HEK293 (cell line): Measurements from ENCODE around the gene APOL5.
"Not testable (repeated sequence)": the region's sequence is repeated elsewhere in the genome, so short reads cannot be mapped to it uniquely, and the experiment has no call there.

Experiments
- CTCF ChIA-PET: fragments of 350-600 bp; formaldehyde crosslinking; extraction: SDS; loops from one replicate; lab custom pipeline; 2021; ENCODE audit warnings: antibody characterized with exemption; lab: Yijun Ruan, JAX
- POLR2A ChIA-PET: fragments of 300-600 bp; formaldehyde crosslinking; extraction: SDS; loops from one replicate; lab custom pipeline; 2020; ENCODE audit warnings: antibody characterized with exemption, inconsistent platforms; lab: Yijun Ruan, JAX
- H3K27ac ChIP-seq: fragments of 200-500 bp; sonication (Bioruptor generic); 2 replicates; pipeline ENCODE4 v1.5.1; 2014; ENCODE audit warnings: low read depth, low read length, control low read depth, inconsistent platforms; ENCODE audit errors: extremely low read depth
- H3K36me3 ChIP-seq, 2 experiments: fragments of 200-500 bp in 1 of 2; sonication (Bioruptor generic) in 1 of 2; 1 replicate in 1 of 2; 2 replicates in 1 of 2; pipeline ENCODE4 v1.5.1; 2014 to 2017; ENCODE audit warnings: inconsistent platforms in 2 of 2, low read length in 2 of 2; ENCODE audit not compliant: control insufficient read depth in 2 of 2, insufficient read depth in 1 of 2
- H3K4me1 ChIP-seq: fragments of 200-500 bp; sonication (Bioruptor generic); 2 replicates; pipeline ENCODE4 v1.5.1; 2014; ENCODE audit warnings: mild to moderate bottlenecking, low read length, inconsistent platforms; ENCODE audit not compliant: control insufficient read depth, insufficient read depth
- H3K4me3 ChIP-seq: 2 replicates; pipeline ENCODE4 v1.5.1; 2011; ENCODE audit warnings: low read depth, mild to moderate bottlenecking, control low read depth, low read length, moderate library complexity
- H3K9me3 ChIP-seq: fragments of 200-500 bp; sonication (Bioruptor generic); 2 replicates; pipeline ENCODE4 v1.5.1; 2014; ENCODE audit warnings: low read depth, low read length, inconsistent platforms; ENCODE audit not compliant: control insufficient read depth, insufficient read depth
- GLI4 ChIP-seq: fragments of 450-650 bp; formaldehyde crosslinking; IDR thresholded peaks from 2 replicates; pipeline ENCODE4 v1.5.1; 2016; ENCODE audit warnings: missing biosample characterization, missing genetic modification characterization
- SCRT2 ChIP-seq: fragments of 450-650 bp; formaldehyde crosslinking; IDR thresholded peaks from 2 replicates; pipeline ENCODE4 v1.5.1; 2016; ENCODE audit warnings: missing biosample characterization, missing genetic modification characterization
- ZFHX2 ChIP-seq: fragments of 450-650 bp; formaldehyde crosslinking; conservative IDR thresholded peaks from 2 replicates; pipeline ENCODE4 v1.5.1; 2016; ENCODE audit warnings: missing biosample characterization, missing genetic modification characterization
- ZNF114 ChIP-seq: fragments of 450-650 bp; formaldehyde crosslinking; IDR thresholded peaks from 2 replicates; pipeline ENCODE4 v1.5.0; 2017; ENCODE audit warnings: missing biosample characterization, missing genetic modification characterization
- ZNF121 ChIP-seq: fragments of 450-650 bp; formaldehyde crosslinking; IDR thresholded peaks from 2 replicates; pipeline ENCODE4 v1.5.1; 2016; ENCODE audit warnings: missing biosample characterization, missing genetic modification characterization
- ZNF146 ChIP-seq: fragments of 450-650 bp; formaldehyde crosslinking; IDR thresholded peaks from 2 replicates; pipeline ENCODE4 v1.5.1; 2016; ENCODE audit warnings: missing biosample characterization, missing genetic modification characterization
- ZNF169 ChIP-seq: fragments of 450-650 bp; formaldehyde crosslinking; IDR thresholded peaks from 2 replicates; pipeline ENCODE4 v1.5.1; 2016; ENCODE audit warnings: missing biosample characterization, missing genetic modification characterization
- ZNF350 ChIP-seq: fragments of 450-650 bp; formaldehyde crosslinking; IDR thresholded peaks from 2 replicates; pipeline ENCODE4 v1.5.0; 2017; ENCODE audit warnings: missing biosample characterization, mild to moderate bottlenecking, missing genetic modification characterization
- ZNF404 ChIP-seq: fragments of 450-650 bp; formaldehyde crosslinking; IDR thresholded peaks from 2 replicates; pipeline ENCODE4 v1.5.1; 2017; ENCODE audit warnings: missing biosample characterization, missing genetic modification characterization
- ZNF433 ChIP-seq: fragments of 450-650 bp; formaldehyde crosslinking; IDR thresholded peaks from 2 replicates; pipeline ENCODE4 v1.5.1; 2016; ENCODE audit warnings: missing biosample characterization, missing genetic modification characterization, low read depth
- ZNF473 ChIP-seq: fragments of 450-650 bp; formaldehyde crosslinking; IDR thresholded peaks from 2 replicates; pipeline ENCODE4 v1.5.1; 2017; ENCODE audit warnings: missing biosample characterization, missing genetic modification characterization
- ZNF561 ChIP-seq: fragments of 450-650 bp; IDR thresholded peaks from 2 replicates; pipeline ENCODE4 v1.5.1; 2018; ENCODE audit warnings: missing biosample characterization, missing genetic modification characterization, borderline replicate concordance
- ZNF621 ChIP-seq: fragments of 450-650 bp; formaldehyde crosslinking; IDR thresholded peaks from 2 replicates; pipeline ENCODE4 v1.5.1; 2017; ENCODE audit warnings: missing biosample characterization, missing genetic modification characterization
- ZNF776 ChIP-seq: fragments of 450-650 bp; formaldehyde crosslinking; IDR thresholded peaks from 2 replicates; pipeline ENCODE4 v1.5.0; 2017; ENCODE audit warnings: missing biosample characterization, missing genetic modification characterization, borderline replicate concordance
- TF ChIP-seq, protein P1 (sequence below): fragments of 450-650 bp; formaldehyde crosslinking; IDR thresholded peaks from 2 replicates; pipeline ENCODE4 v1.5.1; 2016; ENCODE audit warnings: missing biosample characterization, missing genetic modification characterization
- TF ChIP-seq, protein P2 (sequence below): fragments of 450-650 bp; formaldehyde crosslinking; IDR thresholded peaks from 2 replicates; pipeline ENCODE4 v1.5.1; 2017; ENCODE audit warnings: missing biosample characterization, missing genetic modification characterization
- TF ChIP-seq, protein P3 (sequence below): fragments of 450-650 bp; formaldehyde crosslinking; IDR thresholded peaks from 2 replicates; pipeline ENCODE4 v1.5.1; 2016; ENCODE audit warnings: missing biosample characterization, missing genetic modification characterization

APOL5 gene

DNA sequence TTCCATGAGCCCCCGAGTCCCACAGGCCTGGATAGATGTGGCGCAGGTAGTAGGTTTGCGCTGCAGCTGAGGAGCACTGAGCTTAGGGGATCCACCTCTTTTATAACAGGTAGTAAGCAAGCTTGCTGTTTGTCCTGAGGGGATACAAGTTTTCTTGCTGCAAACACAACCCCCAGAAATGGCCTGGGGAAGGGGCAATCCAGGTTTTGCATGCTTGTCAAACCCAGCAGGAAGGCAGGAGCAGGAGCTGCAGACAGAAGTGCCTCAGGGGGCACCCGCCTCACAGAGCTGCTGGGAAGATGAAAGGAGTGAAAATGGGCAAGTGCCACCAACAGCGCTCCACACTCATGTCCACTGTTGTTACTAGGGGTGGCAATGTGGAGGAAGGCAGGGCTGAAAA lies 18.5 kb downstream of the APOL5 start (continued):
- TF ChIP-seq, protein P1, sequence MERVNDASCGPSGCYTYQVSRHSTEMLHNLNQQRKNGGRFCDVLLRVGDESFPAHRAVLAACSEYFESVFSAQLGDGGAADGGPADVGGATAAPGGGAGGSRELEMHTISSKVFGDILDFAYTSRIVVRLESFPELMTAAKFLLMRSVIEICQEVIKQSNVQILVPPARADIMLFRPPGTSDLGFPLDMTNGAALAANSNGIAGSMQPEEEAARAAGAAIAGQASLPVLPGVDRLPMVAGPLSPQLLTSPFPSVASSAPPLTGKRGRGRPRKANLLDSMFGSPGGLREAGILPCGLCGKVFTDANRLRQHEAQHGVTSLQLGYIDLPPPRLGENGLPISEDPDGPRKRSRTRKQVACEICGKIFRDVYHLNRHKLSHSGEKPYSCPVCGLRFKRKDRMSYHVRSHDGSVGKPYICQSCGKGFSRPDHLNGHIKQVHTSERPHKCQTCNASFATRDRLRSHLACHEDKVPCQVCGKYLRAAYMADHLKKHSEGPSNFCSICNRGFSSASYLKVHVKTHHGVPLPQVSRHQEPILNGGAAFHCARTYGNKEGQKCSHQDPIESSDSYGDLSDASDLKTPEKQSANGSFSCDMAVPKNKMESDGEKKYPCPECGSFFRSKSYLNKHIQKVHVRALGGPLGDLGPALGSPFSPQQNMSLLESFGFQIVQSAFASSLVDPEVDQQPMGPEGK (tag by site-specific recombination), result no peak
- TF ChIP-seq, all 188 proteins: peak for 0

DNA sequence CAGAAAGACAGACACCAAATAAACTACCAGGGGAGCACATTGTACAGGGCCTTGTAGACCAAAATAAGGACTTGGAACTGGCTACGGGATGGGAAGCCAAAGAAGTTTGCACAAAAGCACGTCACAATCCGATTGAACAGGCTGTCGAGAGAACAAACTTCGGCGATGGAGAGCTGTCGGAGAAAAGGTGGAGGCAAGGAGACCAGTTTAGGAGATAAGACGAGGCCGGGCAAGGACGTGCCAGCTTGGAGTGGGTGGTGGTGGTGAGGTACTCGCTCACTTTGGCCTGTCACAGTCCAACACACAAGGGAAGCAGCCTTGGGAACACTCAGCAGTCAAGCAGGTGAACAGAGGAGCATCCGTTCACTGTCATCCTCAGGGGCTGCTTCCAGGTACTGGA lies 19.0 kb downstream of the APOL5 start:
- Histone ChIP-seq H3K9me3 (no peaks in the 10 kb centered on the region), H3K4me3 (no peak overlapping the region), H3K27ac (no peak overlapping the region), H3K36me3 (peaks cover 0 to 11% of the 10 kb centered on the region in 2 experiments; a peak in 2 of 3 replicates), H3K4me1 (no peaks in the 10 kb centered on the region)
- TF ChIP-seq ZNF350 (tag by site-specific recombination) (no peak), ZNF404 (tag by site-specific recombination) (no peak), ZNF621 (tag by site-specific recombination) (no peak), ZNF776 (no peak), ZFHX2 (tag by site-specific recombination) (no peak), ZNF114 (tag by site-specific recombination) (no peak), SCRT2 (tag by site-specific recombination) (no peak), ZNF433 (tag by site-specific recombination) (no peak), GLI4 (tag by site-specific recombination) (no peak), ZNF146 (tag by site-specific recombination) (no peak), ZNF473 (tag by site-specific recombination) (no peak), ZNF561 (tag by site-specific recombination) (no peak), ZNF169 (tag by site-specific recombination) (no peak)
- TF ChIP-seq, protein P2, sequence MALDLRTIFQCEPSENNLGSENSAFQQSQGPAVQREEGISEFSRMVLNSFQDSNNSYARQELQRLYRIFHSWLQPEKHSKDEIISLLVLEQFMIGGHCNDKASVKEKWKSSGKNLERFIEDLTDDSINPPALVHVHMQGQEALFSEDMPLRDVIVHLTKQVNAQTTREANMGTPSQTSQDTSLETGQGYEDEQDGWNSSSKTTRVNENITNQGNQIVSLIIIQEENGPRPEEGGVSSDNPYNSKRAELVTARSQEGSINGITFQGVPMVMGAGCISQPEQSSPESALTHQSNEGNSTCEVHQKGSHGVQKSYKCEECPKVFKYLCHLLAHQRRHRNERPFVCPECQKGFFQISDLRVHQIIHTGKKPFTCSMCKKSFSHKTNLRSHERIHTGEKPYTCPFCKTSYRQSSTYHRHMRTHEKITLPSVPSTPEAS (tag by site-specific recombination), result no peak
- TF ChIP-seq, protein P3, sequence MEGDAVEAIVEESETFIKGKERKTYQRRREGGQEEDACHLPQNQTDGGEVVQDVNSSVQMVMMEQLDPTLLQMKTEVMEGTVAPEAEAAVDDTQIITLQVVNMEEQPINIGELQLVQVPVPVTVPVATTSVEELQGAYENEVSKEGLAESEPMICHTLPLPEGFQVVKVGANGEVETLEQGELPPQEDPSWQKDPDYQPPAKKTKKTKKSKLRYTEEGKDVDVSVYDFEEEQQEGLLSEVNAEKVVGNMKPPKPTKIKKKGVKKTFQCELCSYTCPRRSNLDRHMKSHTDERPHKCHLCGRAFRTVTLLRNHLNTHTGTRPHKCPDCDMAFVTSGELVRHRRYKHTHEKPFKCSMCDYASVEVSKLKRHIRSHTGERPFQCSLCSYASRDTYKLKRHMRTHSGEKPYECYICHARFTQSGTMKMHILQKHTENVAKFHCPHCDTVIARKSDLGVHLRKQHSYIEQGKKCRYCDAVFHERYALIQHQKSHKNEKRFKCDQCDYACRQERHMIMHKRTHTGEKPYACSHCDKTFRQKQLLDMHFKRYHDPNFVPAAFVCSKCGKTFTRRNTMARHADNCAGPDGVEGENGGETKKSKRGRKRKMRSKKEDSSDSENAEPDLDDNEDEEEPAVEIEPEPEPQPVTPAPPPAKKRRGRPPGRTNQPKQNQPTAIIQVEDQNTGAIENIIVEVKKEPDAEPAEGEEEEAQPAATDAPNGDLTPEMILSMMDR, result no peak
- CTCF ChIA-PET, result interaction anchor here (0.5 kb wide), 1 partner anchor 386 kb away, joined by 4 read pairs; no protein-coding TSS in a partner anchor
- POLR2A ChIA-PET, result no interaction called here

DNA sequence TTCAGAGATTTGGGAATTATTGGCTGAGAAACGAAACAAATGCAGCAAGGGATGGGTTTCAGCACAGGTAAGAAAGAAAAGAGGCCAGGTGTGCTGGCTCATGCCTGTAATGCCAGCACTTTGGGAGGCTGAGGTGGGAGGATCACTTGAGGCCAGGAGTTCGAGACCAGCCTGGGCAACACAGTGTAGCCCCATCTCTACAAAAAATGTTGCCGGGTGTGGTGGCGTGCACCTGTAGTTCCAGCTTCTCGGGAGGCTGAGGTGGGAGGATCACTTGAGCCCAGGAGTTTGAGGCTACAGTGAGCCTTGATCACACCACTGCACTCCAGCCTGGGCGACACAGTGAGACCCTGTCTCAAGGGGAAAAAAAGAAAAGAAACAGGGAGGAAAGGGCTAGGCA lies 20.2 kb downstream of the APOL5 start:
- H3K4me1 ChIP-seq, POLR2A ChIA-PET, H3K4me3 ChIP-seq, H3K9me3 ChIP-seq, CTCF ChIA-PET, H3K27ac ChIP-seq: not testable (repeated sequence)
- TF ChIP-seq ZNF121 (tag by site-specific recombination), result peak; percentile 63
- peaks cover 0 to 11% of the 10 kb centered on the region in 2 experiments; a peak in 2 of 3 replicates for H3K36me3 ChIP-seq
